Stimulated activated naive CD8-positive, alpha-beta T cell treated with anti-CD3 and anti-CD28 coated beads, Interleukin-15, Interleukin-2, amounts not matched to agents 100 U/mL and 50 U/mL, for 24 hours (primary cell): Measurements from ENCODE around the gene HHATL.

Experiments used
- ATAC-seq: fragments of 150-1000 bp; cut with Tn5 transposase; one replicate; pipeline ENCODE4 v1.10.0; 2021
- DNase-seq: peaks from one replicate; pipeline ENCODE4 v3.0.0; 2021

HHATL gene

DNA sequence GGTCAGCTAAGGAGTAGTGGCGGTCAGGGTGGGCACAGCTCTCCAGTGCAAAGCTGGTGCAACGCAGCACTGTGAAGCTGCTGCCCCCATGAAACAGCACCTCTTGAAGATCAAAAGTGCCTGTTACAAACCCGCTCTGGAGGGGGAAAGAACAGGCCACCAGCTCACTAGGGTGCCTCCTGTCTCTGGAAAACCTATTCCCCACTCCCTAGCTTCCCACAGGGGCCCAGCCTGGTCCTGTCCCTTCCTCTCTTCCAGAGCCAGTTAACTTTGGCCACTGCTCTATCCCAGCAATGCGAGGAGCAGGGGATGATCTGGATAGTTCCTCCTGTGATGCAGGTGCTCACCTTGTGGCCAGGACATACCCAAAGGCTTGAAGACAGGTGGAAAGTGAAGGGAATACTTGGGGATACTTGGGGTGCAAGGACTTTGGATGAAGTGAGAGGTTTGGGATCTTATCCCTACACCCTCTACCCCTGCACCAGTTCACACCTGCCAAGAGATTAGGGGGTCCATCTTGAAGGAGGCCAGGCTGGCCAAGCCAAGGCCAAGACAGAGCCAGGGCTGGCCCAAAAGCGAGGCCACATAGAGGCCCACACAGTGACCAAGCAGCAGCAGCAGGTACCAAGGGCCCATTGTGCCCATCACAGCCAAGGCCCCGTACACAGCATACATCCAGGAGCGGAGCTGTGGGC is 4.2 kb downstream of the HHATL start:
- DNase-seq (no peak), ATAC-seq (no peak)

DNA sequence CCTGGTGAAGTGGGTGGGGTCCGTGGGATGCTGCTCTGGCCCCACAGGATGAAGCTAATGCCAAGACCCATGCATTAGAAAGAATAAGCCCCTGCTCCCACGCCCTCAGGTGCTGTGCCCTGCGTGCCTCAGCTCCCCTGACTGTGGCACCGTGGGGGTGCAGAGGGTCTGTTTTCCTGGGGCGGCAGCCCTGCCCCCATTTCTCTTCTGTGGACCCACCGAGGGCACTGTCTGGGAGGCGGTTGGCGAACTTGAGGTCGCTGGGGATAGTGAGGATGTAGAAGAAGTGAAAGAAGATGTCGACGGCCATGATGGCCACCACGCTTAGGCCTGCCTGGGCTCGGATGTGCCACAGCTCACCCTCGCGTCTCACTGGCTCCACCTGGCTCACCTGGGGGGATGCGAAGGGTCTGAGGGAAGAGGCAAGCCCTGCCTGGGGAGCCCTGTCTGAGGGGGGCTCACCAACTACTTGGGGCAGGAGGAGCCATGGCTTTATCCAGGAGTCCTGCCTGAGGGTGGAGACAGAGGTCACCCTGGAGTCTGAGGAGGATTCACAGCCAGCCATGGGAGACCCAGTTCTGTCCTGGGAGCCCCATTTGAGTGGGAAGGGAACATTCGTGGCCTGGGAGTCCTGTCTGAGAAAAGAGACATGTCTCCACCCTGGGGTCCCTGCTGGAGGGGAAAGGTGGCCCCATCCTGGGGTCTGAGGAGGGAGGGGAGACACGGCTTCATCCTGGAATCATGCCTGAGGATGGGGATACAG is 5.1 kb downstream of the HHATL start:
- DNase-seq (no peak), ATAC-seq (no peak)

DNA sequence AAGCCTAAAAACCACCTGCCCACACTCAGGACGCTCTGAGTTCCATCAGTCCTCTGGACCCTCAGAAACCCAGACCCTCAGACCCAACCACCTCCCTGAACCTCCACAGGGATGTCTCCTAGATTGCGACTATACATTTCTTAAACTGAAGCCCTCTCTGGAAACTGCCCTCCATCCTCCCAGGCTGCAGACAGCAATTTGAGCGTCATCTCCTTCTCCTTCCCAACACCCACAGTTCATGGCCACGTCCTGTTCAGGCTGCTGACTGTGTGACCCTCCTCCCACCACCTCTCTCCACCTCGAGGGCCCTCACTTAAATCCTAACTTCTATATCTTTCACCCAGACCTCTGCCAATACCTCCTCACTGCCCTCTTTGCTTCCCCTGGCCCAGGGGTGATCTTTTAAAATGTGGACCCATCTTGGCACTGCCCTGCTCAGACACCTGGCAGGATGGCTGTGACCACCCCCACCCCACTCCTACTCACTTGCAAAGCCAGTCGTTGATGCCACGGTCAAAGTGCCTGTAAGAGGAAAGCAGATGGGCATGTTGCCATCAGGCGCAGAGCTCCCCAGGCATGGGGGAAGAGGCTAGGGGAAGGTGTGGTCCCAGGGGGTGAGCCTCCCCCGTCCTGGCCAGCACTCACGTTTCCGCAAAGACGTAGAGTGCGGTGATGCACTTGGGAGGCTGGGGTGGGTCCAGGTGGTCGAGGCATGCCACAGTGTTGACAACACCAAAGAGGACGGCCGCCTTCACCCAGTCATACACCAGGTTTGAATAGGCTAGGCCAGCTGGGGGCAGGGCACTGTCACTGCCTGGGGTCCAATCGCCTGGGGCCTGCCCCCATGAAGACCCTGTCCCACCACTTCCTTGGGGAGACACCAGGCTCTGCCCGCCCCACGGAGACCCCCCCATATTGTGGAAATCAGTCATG is 6.0 kb downstream of the HHATL start:
- ATAC-seq, result no peak
- DNase-seq, result no peak

DNA sequence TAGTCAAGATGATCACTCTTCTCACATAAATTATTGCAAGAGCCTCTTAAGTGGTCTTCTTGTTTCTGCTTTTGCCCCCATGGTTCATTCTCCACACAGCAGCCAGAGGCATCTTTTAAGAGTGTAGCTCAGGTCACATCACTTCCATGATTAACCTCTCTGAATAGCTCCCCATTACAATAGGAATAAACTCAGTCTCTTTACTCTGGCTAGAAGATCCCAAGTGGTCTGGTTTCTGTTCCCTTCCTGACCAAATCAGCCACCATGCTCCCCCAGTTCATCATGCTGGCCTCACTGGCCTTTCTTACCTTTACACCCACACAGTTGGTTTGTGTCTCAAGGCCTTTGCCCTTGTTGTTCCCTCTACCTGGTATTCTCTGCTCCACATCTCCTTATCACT is 8.2 kb downstream of the HHATL start:
- DNase-seq, result no peak
- ATAC-seq, result no peak

DNA sequence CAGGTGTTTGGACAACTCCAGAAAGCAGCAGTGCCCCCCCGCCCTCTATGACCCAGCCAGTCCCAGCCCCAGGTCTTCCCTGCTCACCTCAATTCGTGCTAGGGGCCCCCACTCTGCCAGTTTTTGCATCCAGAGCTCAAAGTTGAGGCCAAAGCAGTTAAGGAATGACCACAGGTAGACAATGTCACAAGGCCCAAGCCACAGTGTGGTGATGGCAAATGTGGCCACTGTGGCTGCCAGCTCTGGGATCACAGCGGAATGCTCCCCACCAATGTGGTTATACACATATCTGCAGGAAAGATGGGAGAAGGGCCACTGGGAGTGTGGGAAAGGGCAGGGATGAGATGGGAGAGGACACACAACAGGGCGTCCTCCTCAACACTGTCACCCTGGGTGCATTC is 9.1 kb downstream of the HHATL start:
- ATAC-seq, result no peak

DNA sequence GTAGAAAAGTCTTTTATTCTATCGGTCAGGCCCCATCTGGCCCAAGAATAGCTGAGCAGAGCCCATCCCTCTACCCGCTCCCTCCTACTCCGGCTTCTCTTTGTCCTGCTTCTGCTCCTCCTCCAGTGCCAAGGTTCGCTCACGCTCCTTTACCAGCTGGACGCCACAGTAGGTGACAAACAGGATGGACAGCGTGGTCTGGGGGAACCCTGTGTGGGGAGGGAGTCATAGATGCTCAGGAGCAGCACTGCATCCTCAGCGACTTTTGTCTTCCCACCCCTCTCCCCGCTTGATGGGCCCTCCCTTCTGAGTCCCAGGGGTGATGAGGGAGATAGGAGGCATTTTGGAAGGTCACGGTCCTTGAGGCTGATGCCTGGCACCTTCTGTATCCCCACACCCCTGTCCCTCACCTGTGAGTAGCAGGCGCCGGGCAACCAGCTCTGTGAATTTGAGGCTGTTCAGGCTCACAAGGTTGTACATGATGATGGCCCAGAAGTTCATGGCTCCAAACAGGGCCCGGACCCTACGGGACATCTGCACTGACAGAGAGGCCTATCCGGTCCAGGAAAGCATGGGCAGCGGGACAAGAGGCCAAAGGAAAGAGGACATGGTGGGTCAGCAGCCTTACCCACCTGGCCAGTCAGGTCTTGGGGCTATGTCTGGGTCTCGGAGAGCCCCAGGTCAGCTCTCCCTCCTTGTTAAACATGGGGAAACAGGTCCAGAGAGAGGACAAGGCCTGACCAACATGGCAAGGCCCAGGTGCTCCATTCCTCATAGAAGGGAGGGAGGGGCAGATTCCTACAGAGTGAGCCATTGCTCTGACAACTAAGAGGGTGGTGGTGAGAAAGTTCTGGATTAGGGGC is 9.7 kb downstream of the HHATL start:
- ATAC-seq, result no peak
- DNase-seq, result no peak

More for the DNA sequence above, 9.1 kb downstream of the HHATL start:
- DNase-seq, result no peak

DNA sequence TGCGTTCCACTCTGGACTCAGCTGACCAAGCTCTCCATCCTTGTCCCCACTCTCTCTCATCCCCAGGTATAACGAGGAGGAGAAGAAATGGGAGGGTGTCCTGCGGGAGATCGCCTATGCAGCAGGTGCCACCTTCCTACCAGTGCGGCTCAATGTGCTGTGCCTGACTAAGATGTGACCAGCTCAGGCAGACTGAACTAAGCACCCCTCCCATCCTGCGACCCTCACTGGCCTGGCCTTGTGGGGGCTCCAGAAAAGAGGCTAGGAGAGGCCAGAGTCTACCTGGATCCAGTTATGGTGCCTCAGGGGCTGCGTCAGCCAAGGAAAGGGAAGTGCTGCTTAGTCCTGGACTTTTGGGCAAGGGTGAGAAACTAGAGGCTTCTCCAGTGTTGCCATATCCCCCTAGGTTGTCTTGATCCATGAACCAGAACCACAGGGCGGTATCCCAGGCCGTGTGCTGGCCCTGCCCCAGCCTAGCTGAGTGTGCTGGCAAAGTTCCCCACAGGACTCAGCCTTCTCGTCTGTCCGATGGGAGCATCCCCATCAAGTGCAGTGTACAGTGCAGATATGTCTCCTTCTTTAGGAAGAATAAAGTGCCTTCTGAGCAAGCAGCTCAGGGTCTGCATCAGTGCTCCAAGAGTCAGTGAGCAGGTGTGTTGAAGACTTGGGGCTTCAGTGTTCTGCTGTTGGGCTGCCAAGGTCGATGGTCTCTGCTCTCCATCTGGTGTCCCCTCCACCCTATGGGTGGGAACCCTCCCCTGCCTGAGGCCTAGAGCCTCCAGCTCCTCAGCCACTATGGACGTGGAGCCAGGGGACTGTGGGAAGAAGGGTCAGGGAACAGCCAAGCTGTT is 10.6 kb downstream of the HHATL start:
- DNase-seq (no peak), ATAC-seq (no peak)

DNA sequence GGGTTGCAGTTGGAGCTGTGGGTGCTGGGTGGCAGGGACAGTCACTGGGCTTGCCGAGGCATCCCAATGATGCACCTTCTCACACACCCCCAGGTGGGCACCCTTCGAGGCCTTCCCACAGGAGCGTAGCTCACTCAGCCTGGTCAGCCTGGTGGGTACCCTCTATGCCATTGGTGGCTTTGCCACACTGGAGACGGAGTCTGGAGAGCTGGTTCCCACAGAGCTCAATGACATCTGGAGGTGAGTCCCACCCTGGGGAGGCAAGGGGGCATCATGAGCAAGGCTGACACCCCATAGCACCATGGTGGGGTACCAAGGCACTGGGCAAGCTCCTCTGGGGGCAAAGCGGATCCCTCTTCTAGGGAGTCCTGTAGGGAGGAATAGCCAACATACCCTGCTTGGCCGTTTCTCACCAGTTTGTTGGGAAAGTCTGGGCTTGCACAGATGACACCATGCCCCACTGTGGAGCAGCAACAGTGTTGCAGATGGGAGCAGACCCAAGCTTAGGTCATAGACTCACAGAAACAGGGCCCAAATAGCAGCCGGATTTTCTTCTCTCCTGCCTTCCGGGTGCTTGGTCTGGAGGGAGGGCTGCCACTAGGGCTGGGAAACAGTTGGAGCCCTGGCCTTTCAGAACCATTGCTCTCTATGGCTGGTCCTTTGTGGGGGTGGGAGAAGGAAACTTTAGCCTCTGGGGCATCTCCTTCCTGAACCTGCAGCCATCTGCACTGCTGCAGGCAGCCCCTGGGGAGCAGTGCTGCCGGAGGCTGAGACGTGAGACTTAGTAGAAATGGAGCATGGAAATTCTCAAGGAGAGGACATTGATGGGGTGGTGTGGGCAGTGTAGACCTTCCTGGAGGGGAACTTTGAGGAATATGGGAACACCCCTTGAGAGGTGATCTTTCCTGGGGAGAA is 11.6 kb downstream of the HHATL start:
- DNase-seq (no peak), ATAC-seq (no peak)

DNA sequence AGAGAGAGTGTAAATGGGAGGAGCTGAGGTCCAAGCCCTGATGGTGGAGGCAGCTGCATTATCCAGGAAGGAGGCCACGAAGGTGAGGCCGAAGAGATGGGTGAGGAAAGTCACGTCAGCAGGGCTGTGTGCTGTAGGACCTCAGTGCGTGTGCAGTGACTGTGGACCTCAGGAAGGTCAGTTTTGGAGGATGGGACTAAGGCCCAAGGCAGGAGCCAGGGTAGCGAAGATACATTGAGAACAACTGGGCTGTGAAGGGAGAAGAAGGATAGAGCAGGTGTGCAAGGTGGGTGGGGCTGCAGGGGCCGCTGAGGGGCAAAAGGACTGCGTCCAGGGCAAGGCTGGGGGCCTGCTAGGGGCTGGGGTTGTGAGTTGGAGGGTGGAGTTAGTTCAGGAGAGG is 12.4 kb downstream of the HHATL start:
- DNase-seq (no peak), ATAC-seq (no peak)

DNA sequence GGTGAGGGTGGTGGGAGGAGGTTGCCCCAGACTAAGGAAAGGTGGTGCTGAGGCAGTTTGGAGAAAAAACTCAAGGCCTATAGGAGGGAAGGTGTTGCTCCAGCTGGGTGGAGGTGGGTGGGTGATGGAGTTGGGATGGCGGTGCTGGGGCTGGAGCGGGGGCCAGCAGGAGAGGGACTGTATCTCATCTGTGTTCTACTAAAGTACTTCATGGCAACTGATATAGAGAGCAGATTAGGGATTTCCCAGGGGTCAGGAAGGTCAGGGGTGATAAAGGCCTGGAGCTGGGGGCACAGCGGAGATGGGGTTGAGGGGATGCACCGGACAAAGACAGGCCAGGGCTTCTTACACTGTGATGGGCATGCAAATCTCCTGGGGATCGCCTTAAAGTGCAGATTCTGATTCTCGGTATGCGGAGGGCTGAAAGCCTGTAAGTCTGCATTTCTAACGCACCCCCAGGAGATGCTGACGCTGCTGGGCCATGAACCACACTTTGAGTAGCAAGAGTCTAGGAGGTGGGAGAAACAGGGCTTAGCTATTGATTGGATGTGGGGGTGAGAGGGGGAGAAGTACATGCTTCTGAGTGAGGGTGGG is 13.1 kb downstream of the HHATL start:
- no peak for ATAC-seq
- DNase-seq, result no peak

DNA sequence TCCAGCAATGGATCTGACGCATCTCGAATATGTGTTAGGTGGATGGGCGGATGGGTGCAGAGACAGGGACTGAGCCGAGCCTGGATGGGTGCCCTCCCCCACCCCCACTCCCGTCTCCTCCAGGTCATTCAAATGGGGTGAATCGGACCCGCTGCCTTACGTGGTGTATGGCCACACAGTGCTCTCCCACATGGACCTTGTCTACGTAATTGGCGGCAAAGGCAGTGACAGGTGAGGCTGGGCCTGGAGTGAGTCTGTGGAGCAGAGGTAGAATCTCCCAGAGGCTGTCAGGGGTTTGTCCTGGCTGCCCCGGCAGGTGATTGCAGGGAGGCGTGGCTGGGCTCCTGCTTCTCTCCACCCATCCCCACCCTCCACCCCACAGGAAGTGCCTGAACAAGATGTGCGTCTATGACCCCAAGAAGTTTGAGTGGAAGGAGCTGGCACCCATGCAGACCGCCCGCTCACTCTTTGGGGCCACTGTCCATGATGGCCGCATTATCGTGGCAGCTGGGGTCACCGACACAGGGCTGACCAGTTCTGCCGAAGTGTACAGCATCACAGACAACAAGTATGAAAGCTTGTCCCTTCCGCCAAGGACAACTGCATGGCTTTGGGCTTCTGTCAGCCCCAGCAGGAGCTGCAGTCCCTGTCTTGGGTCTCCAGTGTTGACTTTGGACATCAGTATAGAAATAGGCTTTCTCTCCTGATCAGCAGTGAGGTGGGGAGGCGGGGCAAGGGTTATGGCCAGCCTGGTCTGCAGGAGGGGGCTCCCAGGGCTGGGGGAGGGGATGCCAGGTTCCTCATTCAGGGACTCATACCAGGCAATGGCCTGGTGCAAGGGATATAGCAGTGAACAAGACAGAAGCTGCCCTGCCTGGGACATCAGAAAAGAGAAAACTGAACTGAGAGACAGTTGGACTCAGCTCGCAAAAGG is 13.8 kb downstream of the HHATL start:
- no peak for DNase-seq

DNA sequence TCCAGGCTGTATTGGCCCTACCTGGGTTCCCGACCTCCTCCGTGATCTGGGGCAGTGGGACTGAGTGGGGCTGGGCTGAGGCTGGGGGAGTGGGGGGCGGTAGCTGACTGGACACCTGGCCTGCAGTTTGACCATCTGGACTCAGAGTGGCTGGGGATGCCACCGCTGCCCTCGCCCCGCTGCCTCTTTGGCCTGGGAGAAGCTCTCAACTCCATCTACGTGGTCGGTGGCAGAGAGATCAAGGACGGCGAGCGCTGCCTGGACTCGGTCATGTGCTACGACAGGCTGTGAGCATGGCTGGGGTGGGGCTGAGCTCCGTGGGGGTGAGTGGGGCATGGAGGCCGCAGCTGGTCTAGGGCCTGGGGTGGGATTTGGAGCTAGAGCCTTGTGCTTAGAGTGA is 14.6 kb downstream of the HHATL start:
- DNase-seq (no peak), ATAC-seq (no peak)

More for the DNA sequence above, 13.8 kb downstream of the HHATL start:
- ATAC-seq, result no peak

DNA sequence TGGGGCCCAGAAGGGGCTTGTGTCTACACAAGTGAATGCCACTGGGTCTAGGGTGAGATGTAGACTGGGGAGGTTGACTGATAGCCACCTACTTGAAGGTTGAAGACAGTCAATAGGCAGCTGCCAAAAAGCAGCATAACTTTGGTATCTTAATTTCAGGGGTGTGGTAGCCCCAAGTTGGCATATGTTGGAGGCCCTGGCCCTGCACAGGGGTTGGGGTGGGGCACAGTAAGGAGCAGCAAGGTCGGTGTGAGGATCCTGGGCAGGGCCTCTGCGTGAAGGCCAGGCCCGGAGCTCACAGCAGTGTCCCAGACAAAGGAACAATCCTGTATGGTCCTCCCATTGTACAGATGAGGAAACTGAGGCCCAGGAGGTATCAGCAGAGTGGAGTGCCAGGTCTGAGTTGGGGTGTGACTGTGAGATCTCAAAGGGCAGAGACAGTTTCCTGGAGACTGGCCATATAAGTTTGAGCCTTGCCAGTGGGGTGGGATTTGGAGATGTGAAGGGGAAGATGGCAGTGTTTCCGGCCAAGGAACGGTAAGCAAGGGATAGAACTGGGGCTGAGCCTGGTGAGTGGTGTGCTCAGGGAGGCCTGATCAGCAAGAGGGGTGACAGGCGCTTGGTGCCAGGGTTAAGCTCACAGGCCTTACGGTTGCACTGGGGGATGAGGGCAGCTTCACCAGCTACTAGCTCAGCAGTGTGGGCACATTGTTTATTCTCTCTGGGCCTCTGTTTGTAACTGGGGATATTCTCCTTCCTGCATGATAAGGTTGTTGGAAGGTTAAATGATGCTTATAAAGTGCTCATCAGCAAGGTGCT is 15.6 kb downstream of the HHATL start:
- no peak for ATAC-seq
- no peak for DNase-seq

DNA sequence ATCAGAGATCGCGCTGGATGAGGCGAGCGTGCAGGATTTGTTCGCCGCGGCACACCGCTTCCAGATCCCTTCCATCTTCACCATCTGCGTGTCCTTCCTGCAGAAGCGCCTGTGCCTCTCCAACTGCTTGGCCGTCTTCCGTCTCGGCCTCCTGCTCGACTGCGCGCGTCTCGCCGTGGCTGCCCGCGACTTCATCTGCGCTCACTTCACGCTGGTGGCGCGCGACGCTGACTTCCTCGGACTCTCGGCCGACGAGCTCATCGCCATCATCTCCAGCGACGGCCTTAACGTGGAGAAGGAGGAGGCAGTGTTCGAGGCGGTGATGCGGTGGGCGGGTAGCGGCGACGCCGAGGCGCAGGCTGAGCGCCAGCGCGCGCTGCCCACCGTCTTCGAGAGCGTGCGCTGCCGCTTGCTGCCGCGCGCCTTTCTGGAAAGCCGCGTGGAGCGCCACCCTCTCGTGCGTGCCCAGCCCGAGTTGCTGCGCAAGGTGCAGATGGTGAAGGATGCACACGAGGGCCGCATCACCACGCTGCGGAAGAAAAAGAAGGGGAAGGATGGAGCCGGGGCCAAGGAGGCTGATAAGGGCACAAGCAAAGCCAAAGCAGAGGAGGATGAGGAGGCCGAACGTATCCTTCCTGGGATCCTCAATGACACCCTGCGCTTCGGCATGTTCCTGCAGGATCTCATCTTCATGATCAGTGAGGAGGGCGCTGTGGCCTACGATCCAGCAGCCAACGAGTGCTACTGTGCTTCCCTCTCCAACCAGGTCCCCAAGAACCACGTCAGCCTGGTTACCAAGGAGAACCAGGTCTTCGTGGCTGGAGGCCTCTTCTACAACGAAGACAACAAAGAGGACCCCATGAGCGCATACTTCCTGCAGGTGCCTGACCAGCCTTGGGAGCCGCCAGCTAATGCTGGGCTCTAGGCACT is 16.4 kb downstream of the HHATL start:
- no peak for ATAC-seq
- DNase-seq, result no peak

DNA sequence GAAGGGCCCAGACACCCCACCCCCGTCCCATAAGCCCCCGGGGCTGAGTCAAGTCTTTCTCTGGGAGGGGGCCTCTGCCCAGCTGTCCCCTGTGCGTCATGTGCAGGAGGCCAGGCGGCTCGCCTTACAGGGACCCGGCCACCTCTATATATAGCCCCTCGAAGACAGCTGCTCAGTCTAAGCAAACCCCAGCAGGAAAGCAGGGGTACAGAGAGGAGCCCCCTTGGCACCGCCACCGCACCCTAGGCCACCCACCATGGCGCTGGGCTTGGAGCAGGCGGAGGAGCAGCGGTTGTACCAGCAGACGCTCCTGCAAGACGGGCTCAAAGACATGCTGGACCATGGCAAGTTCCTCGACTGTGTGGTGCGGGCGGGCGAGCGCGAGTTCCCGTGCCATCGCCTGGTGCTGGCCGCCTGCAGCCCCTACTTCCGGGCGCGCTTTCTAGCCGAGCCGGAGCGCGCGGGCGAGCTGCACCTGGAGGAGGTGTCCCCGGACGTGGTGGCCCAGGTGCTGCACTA is 17.2 kb downstream of the HHATL start, which contains the start of gene KLHL40:
KLHL40 (plus strand) TSS at position 175 of the 519 bp plus-strand sequence; CDS start at position 257, 82 bp downstream.
- no peak for DNase-seq
- no peak for ATAC-seq
